K562 (cell line): Measurements from ENCODE around the gene SGK1. TPM values are rescaled to one million over a fixed set of nuclear protein-coding genes. Genes with fewer than 3 reads are reported as not detected.
A peak's percentile ranks its signal among the peaks of the same experiment; 100 is the strongest.

Experiments used
- DIDO1 ChIP-seq: fragments of 450-650 bp; IDR thresholded peaks from 2 replicates; pipeline ENCODE4 v1.6.1; 2016; ENCODE audit warnings: low read depth, missing biosample characterization, missing genetic modification characterization
- LARP7 ChIP-seq: fragments of 450-650 bp; IDR thresholded peaks from 2 replicates; pipeline ENCODE4 v1.6.1; 2016
- MEF2D ChIP-seq: conservative IDR thresholded peaks from 2 replicates; pipeline ENCODE4 v1.6.1; 2016; ENCODE audit warnings: low read depth, missing genetic modification characterization, missing compliant biosample characterization
- NUFIP1 ChIP-seq: fragments of 450-650 bp; IDR thresholded peaks from 2 replicates; pipeline ENCODE4 v1.6.1; 2018; ENCODE audit not compliant: partially characterized antibody
- PCBP1 ChIP-seq: fragments of 200-400 bp; formaldehyde crosslinking; IDR thresholded peaks from 2 replicates; pipeline ENCODE4 v1.6.1; 2018; ENCODE audit warnings: mild to moderate bottlenecking, low read depth, low read length; ENCODE audit not compliant: poor library complexity, severe bottlenecking
- SMAD1 ChIP-seq: fragments of 150-350 bp; IDR thresholded peaks from 2 replicates; pipeline ENCODE4 v1.6.1; 2014; ENCODE audit warnings: low read length, low read depth; ENCODE audit not compliant: partially characterized antibody
- SRSF3 ChIP-seq: fragments of 200-400 bp; formaldehyde crosslinking; IDR thresholded peaks from 2 replicates; pipeline ENCODE4 v1.6.1; 2016; ENCODE audit warnings: mild to moderate bottlenecking, low read length, moderate library complexity; ENCODE audit not compliant: insufficient read depth
- TEAD1 ChIP-seq, 2 experiments: fragments of 450-650 bp in 1 of 2; sonication (generic) in 1 of 2; formaldehyde crosslinking; IDR thresholded peaks; 2 replicates each; pipeline versions ENCODE4 v1.4.0 to v1.8.0; 2020 to 2022; ENCODE audit warnings: mild to moderate bottlenecking in 2 of 2, missing genetic modification reagents in 1 of 2
- ZNF12 ChIP-seq: sonication (generic); formaldehyde crosslinking; IDR thresholded peaks from 2 replicates; pipeline ENCODE4 v1.4.0; 2020; ENCODE audit warnings: mild to moderate bottlenecking, missing genetic modification reagents
- ZNF175 ChIP-seq: fragments of 200-800 bp; sonication (Bioruptor generic); IDR thresholded peaks from 2 replicates; pipeline ENCODE4 v1.6.1; 2016; ENCODE audit warnings: low read depth, mild to moderate bottlenecking, missing genetic modification characterization, missing compliant biosample characterization
- polyA plus RNA-seq, 8 experiments: library from polyadenylated mRNA; depleted of rRNA in 4 of 8; stranded (reverse) in 5 of 8; unstranded in 3 of 8; fragments of >200 nt; fragmentation: Nextera tagmentation in 2 of 8; fragmentation: Illumina TruSeq in 1 of 8; extraction: Ambion mirVana in 2 of 8; extraction: Trizol in 1 of 8; gene quantifications; 2 replicates each; pipeline versions ENCODE4 v1.2.1 to v1.2.3, GENCODE V29; 2011 to 2014; ENCODE audit warnings: inconsistent platforms in 1 of 8, missing spikeins in 1 of 8
- total RNA-seq, 7 experiments: library from RNA; depleted of rRNA in 6 of 7; stranded (reverse); fragments of >200 nt in 6 of 7; fragmentation: Illumina TruSeq in 2 of 7; extraction: Trizol in 2 of 7; gene quantifications; 2 replicates each; pipeline versions ENCODE4 v1.2.1 to v1.2.3, GENCODE V29; 2011 to 2021; ENCODE audit warnings: low replicate concordance in 1 of 7
- TF ChIP-seq, protein P1 (sequence below): fragments of 450-650 bp; IDR thresholded peaks from 2 replicates; pipeline ENCODE4 v1.6.1; 2016; ENCODE audit warnings: mild to moderate bottlenecking
- TF ChIP-seq, protein P2 (sequence below): sonication (generic); formaldehyde crosslinking; IDR thresholded peaks from 2 replicates; pipeline ENCODE4 v1.8.1; 2023; ENCODE audit warnings: mild to moderate bottlenecking, missing genetic modification reagents
- TF ChIP-seq, protein P3 (sequence below), 2 experiments: fragments of 450-650 bp in 1 of 2; sonication (generic) in 1 of 2; formaldehyde crosslinking in 1 of 2; IDR thresholded peaks in 1 of 2; conservative IDR thresholded peaks in 1 of 2; 2 replicates each; pipeline versions ENCODE4 v1.6.1 to v1.8.1; 2016 to 2023; ENCODE audit warnings: mild to moderate bottlenecking in 2 of 2, moderate library complexity in 2 of 2, inconsistent platforms in 1 of 2, missing genetic modification reagents in 1 of 2
- TF ChIP-seq, protein P4 (sequence below): sonication (generic); formaldehyde crosslinking; IDR thresholded peaks from 2 replicates; pipeline ENCODE4 v1.8.0; 2022; ENCODE audit warnings: mild to moderate bottlenecking, missing genetic modification reagents
- TF ChIP-seq, protein P5 (sequence below): sonication (generic); formaldehyde crosslinking; IDR thresholded peaks from 2 replicates; pipeline ENCODE4 v1.8.0; 2022; ENCODE audit warnings: mild to moderate bottlenecking, missing genetic modification reagents

The SGK1 gene
- total and polyA plus RNA-seq, 9 of the 15 experiments (the other 6 are each of a cell fraction or from before 2014, with no cell fraction given) = 3.5 to 7.2 (median 3.9) TPM

DNA sequence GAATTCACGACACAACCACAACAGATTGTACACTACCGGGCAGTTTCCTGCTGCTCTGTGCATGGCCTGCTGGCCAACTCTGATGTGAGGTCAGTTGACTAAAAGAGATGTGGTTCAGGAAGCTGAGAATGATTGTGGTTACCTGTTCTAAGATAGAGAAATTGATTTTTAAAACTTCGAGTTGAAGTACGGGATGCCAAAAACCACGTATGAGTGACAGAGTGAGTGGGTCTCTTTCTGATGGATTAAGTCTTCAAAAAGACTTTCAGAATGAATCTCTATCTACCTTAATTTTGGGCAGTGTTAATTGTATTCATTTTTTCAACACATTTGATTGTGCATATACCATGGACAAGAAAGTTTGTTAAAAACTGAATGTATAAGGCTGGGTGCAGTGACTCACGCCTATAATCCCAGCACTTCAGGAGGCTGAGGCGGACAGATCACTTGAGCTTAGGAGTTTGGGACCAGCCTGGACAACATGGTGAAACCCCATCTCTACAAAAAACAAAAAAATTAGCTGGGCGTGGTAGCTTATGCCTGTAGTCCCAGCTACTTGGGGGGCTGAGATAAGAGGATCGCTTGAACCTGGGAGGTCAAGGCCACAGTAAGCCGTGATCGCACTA lies 121.2 kb downstream of the SGK1 start (continued):
- TF ChIP-seq, protein P1, sequence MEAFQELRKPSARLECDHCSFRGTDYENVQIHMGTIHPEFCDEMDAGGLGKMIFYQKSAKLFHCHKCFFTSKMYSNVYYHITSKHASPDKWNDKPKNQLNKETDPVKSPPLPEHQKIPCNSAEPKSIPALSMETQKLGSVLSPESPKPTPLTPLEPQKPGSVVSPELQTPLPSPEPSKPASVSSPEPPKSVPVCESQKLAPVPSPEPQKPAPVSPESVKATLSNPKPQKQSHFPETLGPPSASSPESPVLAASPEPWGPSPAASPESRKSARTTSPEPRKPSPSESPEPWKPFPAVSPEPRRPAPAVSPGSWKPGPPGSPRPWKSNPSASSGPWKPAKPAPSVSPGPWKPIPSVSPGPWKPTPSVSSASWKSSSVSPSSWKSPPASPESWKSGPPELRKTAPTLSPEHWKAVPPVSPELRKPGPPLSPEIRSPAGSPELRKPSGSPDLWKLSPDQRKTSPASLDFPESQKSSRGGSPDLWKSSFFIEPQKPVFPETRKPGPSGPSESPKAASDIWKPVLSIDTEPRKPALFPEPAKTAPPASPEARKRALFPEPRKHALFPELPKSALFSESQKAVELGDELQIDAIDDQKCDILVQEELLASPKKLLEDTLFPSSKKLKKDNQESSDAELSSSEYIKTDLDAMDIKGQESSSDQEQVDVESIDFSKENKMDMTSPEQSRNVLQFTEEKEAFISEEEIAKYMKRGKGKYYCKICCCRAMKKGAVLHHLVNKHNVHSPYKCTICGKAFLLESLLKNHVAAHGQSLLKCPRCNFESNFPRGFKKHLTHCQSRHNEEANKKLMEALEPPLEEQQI = no peak
- TF ChIP-seq ZNF175 (CRISPR knock-in tag) = no peak
- TF ChIP-seq ZNF12 (CRISPR knock-in tag) = no peak
- TF ChIP-seq, protein P2, sequence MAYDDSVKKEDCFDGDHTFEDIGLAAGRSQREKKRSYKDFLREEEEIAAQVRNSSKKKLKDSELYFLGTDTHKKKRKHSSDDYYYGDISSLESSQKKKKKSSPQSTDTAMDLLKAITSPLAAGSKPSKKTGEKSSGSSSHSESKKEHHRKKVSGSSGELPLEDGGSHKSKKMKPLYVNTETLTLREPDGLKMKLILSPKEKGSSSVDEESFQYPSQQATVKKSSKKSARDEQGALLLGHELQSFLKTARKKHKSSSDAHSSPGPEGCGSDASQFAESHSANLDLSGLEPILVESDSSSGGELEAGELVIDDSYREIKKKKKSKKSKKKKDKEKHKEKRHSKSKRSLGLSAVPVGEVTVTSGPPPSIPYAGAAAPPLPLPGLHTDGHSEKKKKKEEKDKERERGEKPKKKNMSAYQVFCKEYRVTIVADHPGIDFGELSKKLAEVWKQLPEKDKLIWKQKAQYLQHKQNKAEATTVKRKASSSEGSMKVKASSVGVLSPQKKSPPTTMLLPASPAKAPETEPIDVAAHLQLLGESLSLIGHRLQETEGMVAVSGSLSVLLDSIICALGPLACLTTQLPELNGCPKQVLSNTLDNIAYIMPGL (CRISPR knock-in tag) = no peak
- no peak for TF ChIP-seq SMAD1
- 0 out of 4 replicates have a peak, but pooled peaks of 1 of the 2 experiments have one; percentile 23 for TF ChIP-seq TEAD1 (CRISPR knock-in tag; IDR thresholded peaks at IDR 0.05)
- no peak for TF ChIP-seq SRSF3
- TF ChIP-seq NUFIP1 = no peak
- TF ChIP-seq LARP7 = no peak
- TF ChIP-seq, protein P3, sequence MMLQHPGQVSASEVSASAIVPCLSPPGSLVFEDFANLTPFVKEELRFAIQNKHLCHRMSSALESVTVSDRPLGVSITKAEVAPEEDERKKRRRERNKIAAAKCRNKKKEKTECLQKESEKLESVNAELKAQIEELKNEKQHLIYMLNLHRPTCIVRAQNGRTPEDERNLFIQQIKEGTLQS (IDR thresholded peaks at IDR 0.05) = peak; percentile 58; the same call in 1 of the 2 replicates
- TF ChIP-seq, protein P3 (CRISPR knock-in tag; conservative IDR thresholded peaks at IDR 0.05) = no peak
- no peak for TF ChIP-seq PCBP1
- TF ChIP-seq MEF2D (tag) = no peak
- no peak for TF ChIP-seq DIDO1
- TF ChIP-seq, protein P4, sequence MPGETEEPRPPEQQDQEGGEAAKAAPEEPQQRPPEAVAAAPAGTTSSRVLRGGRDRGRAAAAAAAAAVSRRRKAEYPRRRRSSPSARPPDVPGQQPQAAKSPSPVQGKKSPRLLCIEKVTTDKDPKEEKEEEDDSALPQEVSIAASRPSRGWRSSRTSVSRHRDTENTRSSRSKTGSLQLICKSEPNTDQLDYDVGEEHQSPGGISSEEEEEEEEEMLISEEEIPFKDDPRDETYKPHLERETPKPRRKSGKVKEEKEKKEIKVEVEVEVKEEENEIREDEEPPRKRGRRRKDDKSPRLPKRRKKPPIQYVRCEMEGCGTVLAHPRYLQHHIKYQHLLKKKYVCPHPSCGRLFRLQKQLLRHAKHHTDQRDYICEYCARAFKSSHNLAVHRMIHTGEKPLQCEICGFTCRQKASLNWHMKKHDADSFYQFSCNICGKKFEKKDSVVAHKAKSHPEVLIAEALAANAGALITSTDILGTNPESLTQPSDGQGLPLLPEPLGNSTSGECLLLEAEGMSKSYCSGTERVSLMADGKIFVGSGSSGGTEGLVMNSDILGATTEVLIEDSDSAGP (CRISPR knock-in tag) = no peak
- TF ChIP-seq, protein P5, sequence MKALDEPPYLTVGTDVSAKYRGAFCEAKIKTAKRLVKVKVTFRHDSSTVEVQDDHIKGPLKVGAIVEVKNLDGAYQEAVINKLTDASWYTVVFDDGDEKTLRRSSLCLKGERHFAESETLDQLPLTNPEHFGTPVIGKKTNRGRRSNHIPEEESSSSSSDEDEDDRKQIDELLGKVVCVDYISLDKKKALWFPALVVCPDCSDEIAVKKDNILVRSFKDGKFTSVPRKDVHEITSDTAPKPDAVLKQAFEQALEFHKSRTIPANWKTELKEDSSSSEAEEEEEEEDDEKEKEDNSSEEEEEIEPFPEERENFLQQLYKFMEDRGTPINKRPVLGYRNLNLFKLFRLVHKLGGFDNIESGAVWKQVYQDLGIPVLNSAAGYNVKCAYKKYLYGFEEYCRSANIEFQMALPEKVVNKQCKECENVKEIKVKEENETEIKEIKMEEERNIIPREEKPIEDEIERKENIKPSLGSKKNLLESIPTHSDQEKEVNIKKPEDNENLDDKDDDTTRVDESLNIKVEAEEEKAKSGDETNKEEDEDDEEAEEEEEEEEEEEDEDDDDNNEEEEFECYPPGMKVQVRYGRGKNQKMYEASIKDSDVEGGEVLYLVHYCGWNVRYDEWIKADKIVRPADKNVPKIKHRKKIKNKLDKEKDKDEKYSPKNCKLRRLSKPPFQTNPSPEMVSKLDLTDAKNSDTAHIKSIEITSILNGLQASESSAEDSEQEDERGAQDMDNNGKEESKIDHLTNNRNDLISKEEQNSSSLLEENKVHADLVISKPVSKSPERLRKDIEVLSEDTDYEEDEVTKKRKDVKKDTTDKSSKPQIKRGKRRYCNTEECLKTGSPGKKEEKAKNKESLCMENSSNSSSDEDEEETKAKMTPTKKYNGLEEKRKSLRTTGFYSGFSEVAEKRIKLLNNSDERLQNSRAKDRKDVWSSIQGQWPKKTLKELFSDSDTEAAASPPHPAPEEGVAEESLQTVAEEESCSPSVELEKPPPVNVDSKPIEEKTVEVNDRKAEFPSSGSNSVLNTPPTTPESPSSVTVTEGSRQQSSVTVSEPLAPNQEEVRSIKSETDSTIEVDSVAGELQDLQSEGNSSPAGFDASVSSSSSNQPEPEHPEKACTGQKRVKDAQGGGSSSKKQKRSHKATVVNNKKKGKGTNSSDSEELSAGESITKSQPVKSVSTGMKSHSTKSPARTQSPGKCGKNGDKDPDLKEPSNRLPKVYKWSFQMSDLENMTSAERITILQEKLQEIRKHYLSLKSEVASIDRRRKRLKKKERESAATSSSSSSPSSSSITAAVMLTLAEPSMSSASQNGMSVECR = no peak
